ENCODE data around the gene RNFT2.

Gene RNFT2, protein sequence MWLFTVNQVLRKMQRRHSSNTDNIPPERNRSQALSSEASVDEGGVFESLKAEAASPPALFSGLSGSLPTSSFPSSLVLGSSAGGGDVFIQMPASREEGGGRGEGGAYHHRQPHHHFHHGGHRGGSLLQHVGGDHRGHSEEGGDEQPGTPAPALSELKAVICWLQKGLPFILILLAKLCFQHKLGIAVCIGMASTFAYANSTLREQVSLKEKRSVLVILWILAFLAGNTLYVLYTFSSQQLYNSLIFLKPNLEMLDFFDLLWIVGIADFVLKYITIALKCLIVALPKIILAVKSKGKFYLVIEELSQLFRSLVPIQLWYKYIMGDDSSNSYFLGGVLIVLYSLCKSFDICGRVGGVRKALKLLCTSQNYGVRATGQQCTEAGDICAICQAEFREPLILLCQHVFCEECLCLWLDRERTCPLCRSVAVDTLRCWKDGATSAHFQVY

DNA sequence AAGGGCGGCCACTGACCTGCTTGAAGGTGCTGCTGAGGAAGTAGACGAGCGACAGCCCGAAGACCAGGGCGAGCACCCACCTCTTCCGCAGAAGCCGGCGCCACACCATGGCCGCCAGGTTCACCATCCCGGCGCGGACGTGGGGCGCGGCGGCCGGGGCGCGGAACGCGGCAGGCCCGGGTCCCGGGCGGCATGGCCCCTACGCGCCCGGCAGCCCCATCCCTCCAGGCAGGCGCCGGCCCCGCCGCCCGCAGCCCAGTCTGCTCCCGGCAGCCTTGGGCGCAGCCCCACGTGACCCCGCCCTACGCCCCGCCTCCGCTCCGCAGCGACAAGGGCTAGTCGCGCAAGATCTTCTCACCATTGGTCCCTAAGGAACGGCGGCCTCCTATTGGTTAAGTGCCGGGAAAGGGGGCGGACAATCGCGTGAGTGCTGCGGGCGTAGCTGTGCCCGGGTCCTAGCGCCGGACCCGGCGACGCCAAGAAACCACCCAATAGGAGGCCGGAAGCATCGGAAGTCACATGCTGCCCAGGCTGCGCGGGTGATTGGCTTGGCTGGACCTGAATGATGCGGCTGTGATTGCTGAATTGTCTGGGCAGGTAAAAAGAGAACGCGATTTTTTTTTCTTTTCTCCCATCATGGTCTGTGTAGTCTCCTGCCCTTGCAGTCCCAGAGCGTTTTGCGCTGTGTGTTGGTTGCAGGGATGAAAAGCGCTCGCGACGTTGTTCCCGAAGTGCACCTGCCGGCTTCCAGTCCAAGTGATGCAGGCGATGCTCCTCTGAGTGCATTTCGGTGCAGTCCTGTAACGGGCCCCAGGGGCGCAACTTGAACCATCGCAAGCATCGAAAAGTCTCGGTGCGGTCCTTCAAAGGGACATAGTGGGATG lies at the start of gene RNFT2, which contains the start of gene SPRING1:
Gene RNFT2, plus strand, starts transcription at position 542 of the 884 bp plus-strand sequence. CDS start 2,183 bp downstream, outside the sequence.
Gene SPRING1, minus strand, starts transcription at position 296 of the 884 bp plus-strand sequence. Its CDS starts 169 bp downstream, at position 127.
- DNase-seq = peak; percentile 96 to 98

DNA sequence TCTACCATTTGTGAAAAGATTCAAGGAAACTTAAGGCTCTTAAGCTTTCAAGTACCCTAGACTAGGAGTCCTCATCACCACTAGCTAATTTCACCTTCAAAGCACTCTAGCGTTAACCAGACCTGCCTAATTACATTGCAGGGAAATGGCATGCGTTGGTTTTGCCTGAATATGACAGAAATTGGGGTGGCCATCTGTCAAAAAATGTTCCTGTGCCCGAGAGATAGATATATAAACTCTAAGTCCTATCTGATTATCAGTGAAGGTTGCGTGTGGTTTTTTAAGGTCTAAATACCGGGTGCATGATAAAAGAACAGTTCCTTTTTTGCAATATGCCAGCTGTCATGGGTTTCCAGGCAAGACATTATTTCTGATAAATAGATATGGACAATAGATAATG lies 48.6 kb upstream of the RNFT2 start:
- DNase-seq = no peak

DNA sequence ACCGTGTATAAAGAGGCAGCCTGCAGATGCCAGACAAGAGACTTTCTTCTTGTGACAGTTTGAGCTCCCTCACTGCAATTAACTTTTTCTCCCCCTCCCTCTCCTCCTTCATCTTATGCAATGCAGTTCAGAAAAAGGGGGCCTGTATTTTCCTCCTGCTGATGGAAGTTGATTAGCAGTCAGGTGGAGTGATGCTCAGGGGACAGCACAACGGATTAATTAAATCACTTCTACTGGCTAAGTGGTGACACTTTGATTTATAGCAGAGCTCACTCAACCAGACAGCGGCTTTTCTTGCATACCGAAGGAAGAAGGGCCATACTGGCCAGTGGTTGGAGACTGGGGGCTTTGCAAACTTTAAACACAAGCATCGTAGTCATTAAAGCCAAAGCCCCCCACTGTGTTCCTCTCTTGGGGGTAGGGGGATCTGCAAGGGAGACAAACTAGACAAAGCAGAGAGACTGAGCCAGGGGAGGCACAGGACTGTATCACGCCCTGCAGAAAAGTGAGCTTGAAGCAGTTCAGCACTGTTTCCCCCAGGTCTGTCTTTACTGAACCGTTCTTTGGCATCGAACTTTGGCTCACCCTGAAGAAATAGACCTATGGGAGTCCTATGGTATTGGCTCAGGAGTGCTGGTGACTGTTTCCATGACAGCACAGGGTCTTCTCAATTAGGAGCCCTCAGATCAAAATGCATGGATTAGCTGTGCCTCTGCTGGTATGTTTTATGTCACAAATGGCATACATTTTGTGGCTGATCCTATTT lies 48.0 kb upstream of the RNFT2 start:
- no peak for DNase-seq

DNA sequence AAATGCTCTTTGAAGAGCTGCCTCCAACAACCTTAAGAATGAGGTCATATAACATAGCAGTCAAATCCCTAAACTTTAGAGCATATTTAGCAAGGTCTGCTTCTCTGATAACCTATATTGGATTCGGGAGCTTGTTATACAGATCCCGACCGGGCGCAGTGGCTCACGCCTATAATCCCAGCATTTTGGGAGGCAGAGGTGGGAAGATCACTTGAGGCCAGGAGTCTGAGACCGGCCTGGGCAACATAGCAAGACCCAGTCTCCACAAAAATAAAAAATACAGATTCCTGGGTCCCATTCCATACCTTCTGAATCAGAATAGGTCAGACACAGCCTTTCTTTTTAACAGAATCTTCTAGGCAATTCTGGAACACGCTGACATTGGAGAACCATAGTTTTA lies 46.9 kb upstream of the RNFT2 start:
- no peak for DNase-seq

DNA sequence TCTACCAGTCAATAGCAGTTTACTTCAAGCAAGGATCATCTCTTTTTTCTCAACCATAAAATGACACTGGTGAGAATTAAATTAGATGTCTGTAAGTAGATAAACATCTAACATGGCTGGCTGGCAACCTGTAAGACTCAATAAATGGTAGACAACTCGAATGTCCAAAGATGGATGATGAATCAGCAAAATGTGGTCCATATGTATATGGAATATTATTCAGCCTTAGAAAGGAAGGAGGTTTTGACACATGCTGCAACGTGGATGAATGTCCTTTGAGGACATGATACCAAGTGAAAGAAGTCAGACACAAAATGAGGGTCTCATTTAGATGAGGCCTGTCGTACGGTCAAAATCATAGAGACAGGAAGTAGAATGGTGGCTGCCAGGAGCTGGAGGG lies 46.5 kb upstream of the RNFT2 start:
- no peak for DNase-seq

DNA sequence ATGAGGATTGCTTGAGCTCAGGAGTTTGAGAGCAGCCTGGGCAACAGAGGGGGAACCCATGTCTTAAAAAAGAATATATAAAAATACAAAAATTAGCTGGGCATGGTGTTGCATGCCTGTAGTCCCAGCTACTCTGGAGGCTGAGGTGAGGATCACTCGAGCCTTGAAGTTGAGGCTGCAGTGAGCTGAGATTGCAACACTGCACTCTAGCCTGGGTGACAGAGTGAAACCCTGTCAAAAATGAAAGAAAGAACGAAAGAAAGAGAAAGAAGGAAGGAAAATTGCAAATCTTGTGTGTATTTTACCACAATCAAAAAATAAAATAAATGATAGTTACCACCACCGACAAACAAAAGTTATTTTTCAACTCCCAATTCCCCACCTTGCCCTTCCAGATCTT lies 45.5 kb upstream of the RNFT2 start:
- DNase-seq = no peak

DNA sequence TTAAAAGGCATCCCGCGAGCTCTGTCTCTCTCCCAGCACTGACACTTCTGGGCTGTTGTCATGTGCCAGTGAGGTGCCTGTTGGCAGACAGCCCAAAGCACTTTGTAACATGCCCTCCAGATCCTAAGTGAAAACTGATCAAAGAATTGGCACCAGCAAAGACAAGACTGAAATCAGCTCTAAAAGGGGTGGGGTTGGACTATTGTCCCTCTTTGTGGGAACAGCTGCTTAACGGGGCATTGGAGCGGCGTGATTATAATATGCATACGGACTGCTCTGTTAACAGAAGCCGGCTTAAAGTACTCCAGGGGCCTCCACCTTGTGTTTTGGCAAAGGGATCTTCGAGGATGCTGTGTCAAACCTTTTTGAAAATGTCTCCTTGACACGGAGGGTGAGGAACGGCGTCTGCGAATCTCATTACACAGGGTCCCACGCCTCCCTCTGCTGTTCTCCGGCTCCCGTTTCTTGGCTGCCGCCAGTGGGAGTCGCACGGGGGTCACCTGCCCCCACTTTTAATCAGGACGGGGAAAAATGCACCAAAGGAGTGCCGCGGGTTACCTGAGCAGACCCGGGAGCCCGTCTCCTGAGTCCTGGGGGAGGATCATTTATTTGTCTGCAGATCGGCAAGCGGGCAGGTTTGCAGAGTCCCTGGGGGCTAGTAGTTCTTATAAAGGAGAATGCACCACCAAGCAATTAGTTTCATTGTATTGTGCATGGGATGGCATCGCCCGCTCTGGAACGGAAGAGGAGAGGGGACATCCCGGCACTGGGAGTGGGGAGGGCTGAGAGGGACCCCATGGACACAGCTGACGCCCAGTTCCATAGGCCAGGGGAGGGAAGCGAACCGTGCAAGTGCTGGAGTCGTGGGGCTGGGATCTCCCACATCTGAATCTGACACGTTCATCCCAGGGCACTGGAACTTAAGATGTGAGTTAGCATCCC lies 44.6 kb upstream of the RNFT2 start:
- no peak for DNase-seq

DNA sequence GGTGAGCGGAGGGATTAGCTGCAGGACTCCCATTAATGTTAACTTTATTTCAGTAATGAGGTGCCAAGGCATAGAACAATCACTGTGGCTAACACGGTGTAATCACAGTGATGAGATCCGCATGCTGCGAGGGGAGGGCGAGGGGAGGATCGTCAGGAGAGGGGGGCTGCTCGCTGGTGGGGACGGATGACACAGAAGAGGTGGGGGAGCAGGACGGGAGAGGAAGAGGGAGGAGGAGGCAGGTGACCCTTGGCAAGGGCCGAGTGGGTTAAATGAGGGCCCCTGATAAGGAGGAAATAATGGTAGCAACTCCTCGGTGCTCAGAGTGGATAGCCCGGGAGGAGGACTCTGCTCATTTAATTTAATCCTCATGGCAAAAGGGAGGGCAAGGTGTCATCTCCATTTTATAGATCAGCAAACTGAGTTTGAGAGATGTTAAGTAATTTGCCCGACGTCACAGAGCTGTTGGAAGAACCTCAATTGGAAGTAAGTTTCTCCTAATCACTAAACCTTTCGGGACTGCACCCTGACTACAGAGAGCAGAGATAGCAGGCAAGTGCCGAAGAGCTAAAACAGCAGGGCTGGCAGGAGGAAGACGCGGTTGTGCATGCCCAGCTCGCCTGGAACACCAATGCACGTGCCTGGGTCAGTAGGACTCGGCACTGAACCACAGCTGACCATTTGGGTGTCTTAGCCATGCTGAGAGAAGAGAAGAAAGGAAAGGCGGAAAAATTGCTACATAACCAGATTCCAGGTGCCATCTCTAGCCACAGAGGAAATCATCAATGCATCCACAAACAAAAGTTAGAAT lies 43.3 kb upstream of the RNFT2 start:
- no peak for DNase-seq

DNA sequence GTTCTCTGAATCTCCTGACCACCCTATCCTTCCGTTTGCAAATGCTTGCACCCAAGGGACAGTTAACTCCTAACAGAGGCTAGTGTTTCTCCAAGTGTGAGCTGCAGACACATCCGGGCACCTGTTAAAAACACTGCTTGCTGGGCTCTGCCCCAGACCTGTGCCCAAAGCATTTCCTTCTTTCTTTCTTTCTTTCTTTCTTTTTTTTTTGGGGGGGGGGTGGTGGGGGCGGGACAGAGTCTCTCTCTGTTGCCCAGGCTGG lies 42.7 kb upstream of the RNFT2 start:
- no peak for DNase-seq

DNA sequence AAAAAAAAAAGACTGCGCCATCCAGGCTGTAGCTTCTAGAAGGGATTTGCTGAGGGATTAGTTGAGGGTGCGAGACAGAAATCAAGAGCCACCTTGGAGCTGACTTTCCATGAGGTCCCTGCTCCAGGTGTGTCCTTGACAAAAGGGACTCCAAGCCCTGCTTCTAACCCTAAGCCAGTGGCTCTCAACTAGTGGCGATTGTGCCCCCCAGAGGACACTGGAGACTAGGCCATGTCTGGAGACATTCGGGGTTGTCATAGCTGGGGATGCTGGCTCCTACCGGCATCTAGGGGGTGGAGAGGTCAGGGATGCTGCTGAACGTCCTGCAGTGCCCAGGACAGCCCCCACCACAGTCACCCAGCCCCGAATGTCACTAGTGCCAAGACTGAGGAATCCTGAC lies 40.8 kb upstream of the RNFT2 start:
- no peak for DNase-seq

DNA sequence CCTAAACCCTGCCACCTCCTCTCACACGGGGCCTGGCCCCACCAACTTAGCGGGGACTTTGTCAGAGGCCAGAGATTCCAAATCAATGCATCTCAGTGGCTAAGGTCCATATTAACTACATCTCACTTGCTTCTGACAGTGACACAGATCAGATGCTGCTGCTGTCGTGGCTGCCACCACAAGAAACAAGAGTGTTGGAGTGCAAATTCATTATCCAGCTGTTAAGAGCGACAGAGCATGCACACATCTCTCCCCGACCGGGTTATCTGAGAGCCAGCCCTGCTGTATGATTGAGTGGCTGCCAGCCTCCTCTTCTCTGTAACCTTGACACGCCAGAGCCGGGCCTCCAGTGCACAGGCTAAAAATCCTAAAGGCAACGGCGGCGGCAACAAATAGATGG lies 40.4 kb upstream of the RNFT2 start:
- DNase-seq = no peak

DNA sequence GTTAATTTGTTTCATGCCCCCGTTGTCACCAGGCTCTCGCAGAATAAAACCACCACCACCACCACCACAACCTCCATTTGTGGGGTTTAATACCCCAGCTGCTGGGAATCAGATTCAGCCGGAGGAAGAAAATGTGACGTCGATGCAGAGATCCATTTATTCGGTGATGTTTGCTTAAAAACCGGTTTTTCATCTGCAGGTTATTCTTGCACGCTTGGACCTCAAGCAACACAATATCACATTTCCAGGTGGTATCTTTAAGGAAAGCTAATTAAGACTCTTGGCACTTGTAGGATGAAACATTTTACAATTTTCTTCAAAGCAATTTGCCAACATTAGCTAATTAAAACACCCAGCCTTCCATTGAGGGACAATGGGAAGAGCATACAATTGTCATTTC lies 40.0 kb upstream of the RNFT2 start:
- DNase-seq = no peak

DNA sequence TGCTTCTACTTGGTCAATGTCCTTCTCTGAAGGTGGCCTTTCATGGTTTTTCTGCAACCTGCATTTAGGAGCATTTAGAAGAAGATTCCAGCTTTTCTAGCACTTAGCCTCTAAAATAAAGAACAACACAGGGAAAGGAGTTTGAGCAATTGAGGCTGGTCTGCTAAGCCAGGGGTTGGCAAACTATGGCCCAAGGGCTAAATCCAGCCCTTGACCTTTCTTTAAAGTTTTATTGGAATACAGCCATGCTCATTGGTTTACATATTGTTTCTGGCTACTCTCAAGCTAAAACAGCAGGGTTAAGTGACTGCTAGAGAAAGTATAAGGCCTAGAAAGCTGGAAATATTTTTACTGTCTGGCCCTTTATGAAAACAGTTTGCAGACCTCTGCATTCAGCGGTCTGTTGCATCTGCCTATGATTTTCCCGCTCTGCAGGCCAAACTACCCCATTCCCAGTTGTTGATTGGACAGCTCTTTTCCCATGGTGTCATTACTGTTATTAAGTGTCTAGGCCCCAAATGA lies 39.5 kb upstream of the RNFT2 start:
- DNase-seq = no peak

DNA sequence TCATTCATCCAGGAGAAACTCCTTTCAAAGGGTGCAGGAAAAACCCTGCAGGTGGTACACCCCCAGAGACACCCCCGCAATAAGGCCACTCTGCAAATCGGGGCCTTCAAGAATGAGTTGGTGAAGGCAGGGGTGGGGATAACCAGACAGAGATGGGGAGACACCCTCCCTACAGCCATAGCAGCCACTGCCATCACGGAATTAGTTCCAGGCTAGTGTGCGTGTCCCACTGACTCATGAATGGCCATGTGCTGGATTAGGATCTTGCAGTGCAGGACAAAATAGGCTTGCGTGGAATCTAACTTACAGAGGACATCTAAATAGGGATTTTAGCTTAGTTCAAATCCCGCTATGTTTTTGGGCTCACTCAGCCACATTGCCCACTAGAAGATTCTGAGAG lies 38.0 kb upstream of the RNFT2 start:
- DNase-seq = no peak

DNA sequence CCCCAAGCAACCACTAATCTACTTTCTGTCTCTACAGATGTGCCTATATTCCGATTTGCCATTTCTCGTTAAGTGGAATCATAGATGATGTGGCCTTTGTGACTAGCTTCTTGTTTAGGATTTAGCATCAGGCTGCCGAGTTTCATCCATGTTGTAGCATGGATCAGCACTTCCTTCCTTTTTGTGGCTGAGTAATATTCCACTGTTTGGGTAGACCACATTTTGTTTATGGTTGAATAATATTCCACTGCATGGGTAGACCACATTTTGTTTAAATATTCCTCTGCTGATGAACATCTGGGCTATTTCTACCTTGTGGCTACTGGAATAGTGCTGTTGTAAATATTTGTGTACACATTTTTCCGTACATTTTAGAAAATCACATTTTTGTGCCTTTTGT lies 36.7 kb upstream of the RNFT2 start:
- DNase-seq = no peak

DNA sequence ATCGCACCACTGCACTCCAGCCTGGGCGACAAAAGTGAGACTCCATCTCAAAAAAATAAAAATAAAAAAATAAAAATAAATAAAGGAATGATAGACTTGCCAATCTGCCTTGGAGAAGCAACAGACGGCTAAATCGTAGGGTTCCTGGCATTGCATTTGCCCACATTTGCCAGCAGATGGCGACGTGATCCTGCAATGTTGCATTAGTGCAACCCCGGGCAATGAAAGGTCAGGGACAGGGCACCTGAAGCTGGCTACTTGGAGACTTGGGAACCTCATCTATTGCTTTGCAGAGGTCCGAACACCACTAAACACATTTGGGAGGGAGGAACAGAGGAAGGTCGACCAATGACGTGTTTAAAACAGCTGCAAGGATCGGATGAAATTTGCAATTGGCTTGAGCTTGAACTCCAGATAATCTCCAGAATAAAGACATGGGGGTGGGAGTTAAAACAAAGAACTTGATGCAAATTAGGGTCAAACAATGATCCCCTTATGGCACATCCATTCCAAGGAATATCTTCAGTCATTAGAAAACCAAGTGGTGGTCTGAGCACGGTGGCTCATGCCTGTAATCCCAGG lies 34.8 kb upstream of the RNFT2 start:
- DNase-seq = peak in 1 of 2 experiments; percentile 13

DNA sequence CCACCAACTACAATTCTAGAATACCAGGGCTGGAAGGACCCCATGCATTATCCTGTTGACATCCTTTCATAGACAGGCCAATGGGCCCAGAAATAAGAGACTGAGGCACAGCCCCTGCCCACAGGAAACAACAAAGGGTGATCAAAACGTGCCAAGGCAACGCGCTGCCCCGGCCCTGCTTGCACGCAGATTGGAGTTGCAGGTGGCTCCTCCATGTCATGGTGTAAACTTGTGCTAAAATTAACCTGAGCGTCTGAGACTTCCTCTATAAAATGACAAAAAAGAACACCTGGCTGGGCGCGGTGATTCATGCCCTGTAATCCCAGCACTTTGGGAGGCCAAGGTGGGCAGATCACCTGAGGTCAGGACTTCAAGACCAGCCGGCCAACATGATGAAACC lies 30.4 kb upstream of the RNFT2 start:
- no peak for DNase-seq

DNA sequence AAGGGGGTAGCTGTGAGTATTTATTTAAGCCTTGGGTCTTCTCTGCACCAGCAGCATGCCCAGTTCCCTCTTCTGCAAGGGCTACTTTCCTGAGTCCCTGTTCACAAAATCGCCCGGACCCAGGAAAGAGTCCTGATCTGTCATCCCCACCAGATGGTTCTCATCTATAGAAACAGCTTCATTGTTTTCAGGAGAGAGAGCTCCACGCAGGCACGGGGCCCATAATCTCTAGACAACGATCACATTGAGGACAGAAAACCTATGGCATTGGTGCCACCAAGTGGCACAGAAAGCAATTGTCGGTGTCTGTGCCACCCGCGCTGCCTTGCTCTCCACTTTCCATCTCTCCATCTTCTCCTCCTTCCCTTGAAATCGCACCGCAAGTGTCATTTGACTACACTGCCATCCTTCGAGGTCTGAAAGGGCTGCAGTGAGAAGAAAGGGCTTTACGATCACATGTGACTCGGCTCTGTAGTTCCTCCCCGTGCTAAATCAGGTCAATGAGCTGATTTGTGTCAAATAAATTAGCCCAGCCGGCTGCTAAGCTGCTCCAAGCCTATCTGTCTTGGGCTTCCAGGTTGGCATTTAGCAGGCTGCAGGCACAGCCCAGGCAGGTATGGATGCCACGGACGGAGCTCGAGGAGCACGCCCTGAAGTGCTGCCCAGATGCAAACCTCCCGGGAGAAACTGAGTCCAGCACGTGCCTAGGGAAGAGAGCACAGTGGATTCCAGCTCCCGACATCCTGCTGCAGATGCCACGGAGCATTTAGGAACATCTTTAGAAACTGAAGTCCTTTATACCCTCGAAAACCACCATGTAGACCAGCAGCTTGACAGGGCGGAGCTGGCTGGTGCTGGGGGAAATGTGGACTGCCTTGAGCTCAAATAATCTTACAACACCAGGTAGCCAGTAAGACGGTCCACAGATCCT lies 29.0 kb upstream of the RNFT2 start:
- peak; percentile 52 to 82 for DNase-seq

DNA sequence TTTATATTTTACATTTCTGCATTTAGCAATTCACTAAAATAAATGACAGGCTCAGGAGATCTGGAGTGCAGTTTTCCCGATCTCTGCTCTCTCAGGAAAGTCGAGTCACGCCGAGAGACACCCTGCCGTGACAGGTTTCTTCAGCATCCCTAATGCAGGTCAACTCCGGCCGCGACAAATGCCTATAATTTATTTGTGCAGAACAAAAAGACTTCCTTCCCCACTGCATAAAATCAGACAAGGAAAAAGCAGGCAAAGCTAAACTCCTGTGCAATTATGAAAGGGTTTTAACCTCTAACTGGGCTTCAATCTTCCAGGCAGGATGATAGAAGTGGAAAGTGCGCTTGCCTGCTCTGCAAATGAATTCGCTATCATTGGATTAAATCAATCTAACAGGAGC lies 28.3 kb upstream of the RNFT2 start:
- DNase-seq = no peak
